Lower leg skin (tissue), 3 donors: ENCODE results near the gene CELF2.

Experiments
- CTCF ChIP-seq, 3 donors: fragments of 450-650 bp; IDR thresholded peaks; one replicate each; pipeline ENCODE4 v1.5.1; 2016; ENCODE audit warnings: antibody characterized with exemption in 3 of 3, mild to moderate bottlenecking in 3 of 3, moderate library complexity in 2 of 3
- POLR2A ChIP-seq, 2 donors: fragments of 450-650 bp; IDR thresholded peaks; one replicate each; pipeline ENCODE4 v1.6.1; 2016 to 2017; ENCODE audit warnings: antibody characterized with exemption in 2 of 2, mild to moderate bottlenecking in 1 of 2, moderate library complexity in 1 of 2

DNA sequence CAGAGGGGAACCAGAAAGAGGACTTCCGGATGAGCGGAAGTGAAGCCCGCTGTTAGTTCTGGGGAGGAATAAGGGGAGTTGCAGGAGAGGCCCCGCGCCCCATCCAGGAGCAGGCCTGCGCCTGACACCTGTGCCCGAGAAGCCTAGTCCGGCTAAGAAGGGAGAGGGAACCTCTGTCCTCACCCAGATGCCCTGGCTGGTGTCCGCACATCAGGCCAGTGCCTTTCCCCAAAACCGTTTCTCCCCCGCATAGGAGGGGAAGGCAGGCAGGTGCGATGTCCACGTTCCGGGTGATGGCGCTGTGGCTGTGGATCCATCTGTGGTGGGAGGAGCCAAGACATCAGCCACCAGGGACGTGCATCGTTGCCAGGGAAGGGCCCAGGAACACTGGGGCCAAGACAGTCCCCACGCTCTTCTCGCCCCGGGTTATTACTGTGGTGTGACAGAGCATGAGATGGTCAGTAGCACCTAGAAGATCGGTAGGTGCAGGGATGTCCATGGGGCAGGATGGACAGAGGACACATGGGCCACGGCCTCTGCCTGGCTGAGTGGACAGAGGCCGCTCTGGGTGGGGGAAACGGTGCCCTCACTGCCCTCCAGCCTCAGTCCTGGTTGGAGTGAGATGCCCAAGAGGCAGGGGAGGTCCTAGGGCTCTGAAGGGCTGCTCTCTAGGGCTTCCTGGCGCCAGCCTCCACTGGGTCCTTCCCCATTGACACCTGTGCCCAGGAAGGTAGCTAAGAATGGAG, 262.7 kb downstream of the CELF2 start:
- TF ChIP-seq POLR2A (IDR thresholded peaks at IDR 0.05) (no peak), CTCF (IDR thresholded peaks at IDR 0.05) (no peak)
